Frontal cortex (tissue), 4 donors: ENCODE data around the gene SPPL3. TPM values are rescaled to one million over a fixed set of nuclear protein-coding genes. Genes with fewer than 3 reads are reported as not detected.
"Not testable (repeated sequence)": the region's sequence is repeated elsewhere in the genome, so short reads cannot be mapped to it uniquely, and the experiment has no call there.

Experiments
- DNase-seq, 2 donors: peaks; one replicate each; pipeline ENCODE4 v3.0.0; 2012; ENCODE audit warnings: low spot score in 2 of 2
- FAIRE-seq: peaks from 2 replicates; lab custom pipeline; 2012; peaks lifted over from hg19 to GRCh38; lab: Jason Lieb, UNC
- total RNA-seq: library from RNA; depleted of rRNA; stranded (reverse); fragments of >200 nt; gene quantifications from one replicate; pipeline ENCODE4 v1.2.3, GENCODE V29; 2014
- donor health status: control.
- donor health status: control.
- donor health status: control.

The SPPL3 gene
- total RNA-seq, 1 donor from 2014 or later: 45.2 TPM

- FAIRE-seq (no peak), DNase-seq (no peak)
These were observed 18.1 kb upstream of the SPPL3 start for GRCh38 chr12:120922279-120922678.

GRCh38 chr12:120921637-120922036, 17.5 kb upstream of the SPPL3 start:
- no peak for DNase-seq
- no peak for FAIRE-seq

GRCh38 chr12:120920178-120920577, 16.0 kb upstream of the SPPL3 start:
- FAIRE-seq (no peak), DNase-seq (no peak)

GRCh38 chr12:120917748-120918147, 13.6 kb upstream of the SPPL3 start:
- DNase-seq (no peak), FAIRE-seq (no peak)

- no peak for FAIRE-seq
- no peak for DNase-seq
These were observed 12.4 kb upstream of the SPPL3 start for GRCh38 chr12:120916561-120916960.

GRCh38 chr12:120914794-120915193, 10.6 kb upstream of the SPPL3 start:
- no peak for DNase-seq
- FAIRE-seq: no peak

GRCh38 chr12:120909633-120910298, 5.6 kb upstream of the SPPL3 start:
- no peak for FAIRE-seq
- DNase-seq: no peak

- no peak for FAIRE-seq
- DNase-seq: no peak
These were observed 1.8 kb upstream of the SPPL3 start for GRCh38 chr12:120905856-120906384.

- DNase-seq (peak; percentile 49 to 52), FAIRE-seq (no peak)
These were observed 554 bp downstream of the SPPL3 start for GRCh38 chr12:120903412-120904196.

GRCh38 chr12:120902846-120903411, 1.2 kb downstream of the SPPL3 start:
- FAIRE-seq (no peak), DNase-seq (no peak)

GRCh38 chr12:120901818-120902217, 2.3 kb downstream of the SPPL3 start:
- FAIRE-seq (no peak), DNase-seq (no peak)

GRCh38 chr12:120901101-120901500, 3.1 kb downstream of the SPPL3 start:
- not testable (repeated sequence) for DNase-seq, FAIRE-seq

- DNase-seq (no peak), FAIRE-seq (no peak)
These were observed 8.6 kb downstream of the SPPL3 start for GRCh38 chr12:120895532-120895931.

GRCh38 chr12:120892265-120892664, 11.9 kb downstream of the SPPL3 start:
- no peak for FAIRE-seq
- DNase-seq: no peak

GRCh38 chr12:120890963-120891362, 13.2 kb downstream of the SPPL3 start:
- DNase-seq (no peak), FAIRE-seq (no peak)

GRCh38 chr12:120887253-120888043, 16.7 kb downstream of the SPPL3 start:
- FAIRE-seq: no peak
- DNase-seq: no peak

GRCh38 chr12:120886199-120887018, 17.7 kb downstream of the SPPL3 start:
- DNase-seq (no peak), FAIRE-seq (no peak)

- FAIRE-seq (no peak), DNase-seq (no peak)
These were observed 18.6 kb downstream of the SPPL3 start for GRCh38 chr12:120885521-120885920.

- FAIRE-seq (no peak), DNase-seq (no peak)
These were observed 19.5 kb downstream of the SPPL3 start for GRCh38 chr12:120884644-120885043.
